ENCODE data around the gene OCRL.
A peak's percentile ranks its signal among the peaks of the same experiment; 100 is the strongest.

The OCRL gene

GRCh38 chrX:129599499-129599898 is 59.4 kb downstream of the OCRL start:
- no peak overlapping the region for H3K4me2 ChIP-seq (ENCODE audit: low read length)
- no peaks in the 10 kb centered on the region for H3K36me3 ChIP-seq (ENCODE audit: control insufficient read depth, low read length)
- H3K9me2 ChIP-seq (replicated peaks; ENCODE audit: control insufficient read depth, low read length) = no peaks in the 10 kb centered on the region
- no peaks in the 10 kb centered on the region for H3K79me2 ChIP-seq (ENCODE audit: control insufficient read depth, low read length)
- no peaks in the 10 kb centered on the region for H3K9me3 ChIP-seq (ENCODE audit: control insufficient read depth, insufficient read depth, low read length)
- H3K27ac ChIP-seq (ENCODE audit: low read depth, low read length) = no peak overlapping the region
- H3K4me3 ChIP-seq (ENCODE audit: low read length) = no peak overlapping the region
- H3K27me3 ChIP-seq (ENCODE audit: control insufficient read depth, low read length) = no peaks in the 10 kb centered on the region
- peaks cover 19% of the 10 kb centered on the region for H3K4me1 ChIP-seq (ENCODE audit: control insufficient read depth, low read length)
- H3F3A ChIP-seq (ENCODE audit: control insufficient read depth, insufficient read depth) = no peaks in the 10 kb centered on the region
- H4K20me1 ChIP-seq (ENCODE audit: control insufficient read depth, insufficient read depth, low read depth, low read length) = no peaks in the 10 kb centered on the region
- no peak for TF ChIP-seq CTCF (IDR thresholded peaks at IDR 0.05; ENCODE audit: low read depth, low read length, poor library complexity, severe bottlenecking)
- TF ChIP-seq EZH2phosphoT487 (IDR thresholded peaks at IDR 0.05; ENCODE audit: borderline replicate concordance, low read length) = no peak

- Histone ChIP-seq H4K20me1 (ENCODE audit: control insufficient read depth, insufficient read depth, low read depth, low read length) (no peaks in the 10 kb centered on the region), H3K27me3 (ENCODE audit: control insufficient read depth, low read length) (no peaks in the 10 kb centered on the region), H3K9me2 (replicated peaks; ENCODE audit: control insufficient read depth, low read length) (no peaks in the 10 kb centered on the region), H3K4me1 (ENCODE audit: control insufficient read depth, low read length) (peaks cover 23% of the 10 kb centered on the region), H3K4me2 (ENCODE audit: low read length) (no peak overlapping the region), H3K4me3 (ENCODE audit: low read length) (no peak overlapping the region), H3K36me3 (ENCODE audit: control insufficient read depth, low read length) (no peaks in the 10 kb centered on the region), H3K79me2 (ENCODE audit: control insufficient read depth, low read length) (no peaks in the 10 kb centered on the region), H3K9me3 (ENCODE audit: control insufficient read depth, insufficient read depth, low read length) (no peaks in the 10 kb centered on the region), H3K27ac (ENCODE audit: low read depth, low read length) (no peak overlapping the region), H3F3A (ENCODE audit: control insufficient read depth, insufficient read depth) (no peaks in the 10 kb centered on the region)
- TF ChIP-seq CTCF (IDR thresholded peaks at IDR 0.05; ENCODE audit: low read depth, low read length, poor library complexity, severe bottlenecking) (no peak), EZH2phosphoT487 (IDR thresholded peaks at IDR 0.05; ENCODE audit: borderline replicate concordance, low read length) (no peak)
Observed at GRCh38 chrX:129599996-129600395, 59.9 kb downstream of the OCRL start.

GRCh38 chrX:129600981-129601424 is 60.9 kb downstream of the OCRL start:
- no peak overlapping the region for H3K27ac ChIP-seq (ENCODE audit: low read depth, low read length)
- H3K4me1 ChIP-seq (ENCODE audit: control insufficient read depth, low read length) = peaks cover 19% of the 10 kb centered on the region
- H3K9me2 ChIP-seq (replicated peaks; ENCODE audit: control insufficient read depth, low read length) = no peaks in the 10 kb centered on the region
- TF ChIP-seq EZH2phosphoT487 (IDR thresholded peaks at IDR 0.05; ENCODE audit: borderline replicate concordance, low read length) = no peak
- peak; percentile 49 for TF ChIP-seq CTCF (IDR thresholded peaks at IDR 0.05; ENCODE audit: low read depth, low read length, poor library complexity, severe bottlenecking)
- no peaks in the 10 kb centered on the region for H4K20me1 ChIP-seq (ENCODE audit: control insufficient read depth, insufficient read depth, low read depth, low read length)
- no peak overlapping the region for H3K4me2 ChIP-seq (ENCODE audit: low read length)
- H3K9me3 ChIP-seq (ENCODE audit: control insufficient read depth, insufficient read depth, low read length) = no peaks in the 10 kb centered on the region
- H3F3A ChIP-seq (ENCODE audit: control insufficient read depth, insufficient read depth) = no peaks in the 10 kb centered on the region
- H3K27me3 ChIP-seq (ENCODE audit: control insufficient read depth, low read length) = no peaks in the 10 kb centered on the region
- H3K4me3 ChIP-seq (ENCODE audit: low read length) = no peak overlapping the region
- no peaks in the 10 kb centered on the region for H3K36me3 ChIP-seq (ENCODE audit: control insufficient read depth, low read length)
- no peaks in the 10 kb centered on the region for H3K79me2 ChIP-seq (ENCODE audit: control insufficient read depth, low read length)

All from DOHH2 (cell line).